ENCODE data around the gene OXSR1. TPM values are rescaled to one million over a fixed set of nuclear protein-coding genes. Genes with fewer than 3 reads are reported as not detected.

Gene OXSR1
- total RNA-seq, 1 experiment from 2014 or later = 28.9 TPM

DNA sequence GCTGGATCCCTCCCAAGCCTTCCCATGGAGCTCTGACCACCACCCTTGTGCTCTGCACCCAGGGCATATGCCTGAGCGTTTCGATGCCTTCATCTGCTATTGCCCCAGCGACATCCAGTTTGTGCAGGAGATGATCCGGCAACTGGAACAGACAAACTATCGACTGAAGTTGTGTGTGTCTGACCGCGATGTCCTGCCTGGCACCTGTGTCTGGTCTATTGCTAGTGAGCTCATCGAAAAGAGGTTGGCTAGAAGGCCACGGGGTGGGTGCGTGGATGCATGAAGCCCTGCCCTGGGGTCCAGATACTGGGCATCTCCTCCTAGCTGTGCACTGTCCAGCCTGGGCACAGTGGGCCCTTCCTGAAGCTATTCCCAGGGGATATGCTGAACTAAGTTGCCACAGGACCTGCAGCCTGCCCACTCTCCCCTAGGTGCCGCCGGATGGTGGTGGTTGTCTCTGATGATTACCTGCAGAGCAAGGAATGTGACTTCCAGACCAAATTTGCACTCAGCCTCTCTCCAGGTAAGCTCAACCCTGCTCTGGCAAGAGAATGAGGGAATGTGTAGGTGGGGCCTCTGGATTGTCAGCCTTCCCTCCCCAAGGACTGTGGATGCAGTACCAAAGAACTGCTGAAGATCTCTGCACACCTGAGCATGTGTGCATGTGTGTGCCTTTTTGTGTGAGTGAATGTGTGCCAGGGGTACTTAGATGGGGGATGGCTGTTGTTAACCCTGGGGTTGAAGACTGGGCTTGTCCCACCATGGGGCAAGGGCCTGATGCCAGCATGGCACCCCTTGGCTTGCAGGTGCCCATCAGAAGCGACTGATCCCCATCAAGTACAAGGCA, 24.8 kb upstream of the OXSR1 start:
- DNase-seq (ENCODE audit: low spot score) = no peak

DNA sequence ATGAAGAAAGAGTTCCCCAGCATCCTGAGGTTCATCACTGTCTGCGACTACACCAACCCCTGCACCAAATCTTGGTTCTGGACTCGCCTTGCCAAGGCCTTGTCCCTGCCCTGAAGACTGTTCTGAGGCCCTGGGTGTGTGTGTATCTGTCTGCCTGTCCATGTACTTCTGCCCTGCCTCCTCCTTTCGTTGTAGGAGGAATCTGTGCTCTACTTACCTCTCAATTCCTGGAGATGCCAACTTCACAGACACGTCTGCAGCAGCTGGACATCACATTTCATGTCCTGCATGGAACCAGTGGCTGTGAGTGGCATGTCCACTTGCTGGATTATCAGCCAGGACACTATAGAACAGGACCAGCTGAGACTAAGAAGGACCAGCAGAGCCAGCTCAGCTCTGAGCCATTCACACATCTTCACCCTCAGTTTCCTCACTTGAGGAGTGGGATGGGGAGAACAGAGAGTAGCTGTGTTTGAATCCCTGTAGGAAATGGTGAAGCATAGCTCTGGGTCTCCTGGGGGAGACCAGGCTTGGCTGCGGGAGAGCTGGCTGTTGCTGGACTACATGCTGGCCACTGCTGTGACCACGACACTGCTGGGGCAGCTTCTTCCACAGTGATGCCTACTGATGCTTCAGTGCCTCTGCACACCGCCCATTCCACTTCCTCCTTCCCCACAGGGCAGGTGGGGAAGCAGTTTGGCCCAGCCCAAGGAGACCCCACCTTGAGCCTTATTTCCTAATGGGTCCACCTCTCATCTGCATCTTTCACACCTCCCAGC, 24.0 kb upstream of the OXSR1 start:
- no peak for DNase-seq (ENCODE audit: low spot score)
- in situ Hi-C loops (cut with HindIII; ENCODE audit: low sequenced_read_pairs) = no loop called here

More for the DNA sequence above, 24.8 kb upstream of the OXSR1 start:
- in situ Hi-C loops (cut with HindIII; ENCODE audit: low sequenced_read_pairs) = no loop called here

DNA sequence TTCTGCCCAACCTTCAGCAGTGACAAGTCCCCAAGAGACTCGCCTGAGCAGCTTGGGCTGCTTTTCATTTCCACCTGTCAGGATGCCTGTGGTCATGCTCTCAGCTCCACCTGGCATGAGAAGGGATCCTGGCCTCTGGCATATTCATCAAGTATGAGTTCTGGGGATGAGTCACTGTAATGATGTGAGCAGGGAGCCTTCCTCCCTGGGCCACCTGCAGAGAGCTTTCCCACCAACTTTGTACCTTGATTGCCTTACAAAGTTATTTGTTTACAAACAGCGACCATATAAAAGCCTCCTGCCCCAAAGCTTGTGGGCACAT, 23.4 kb upstream of the OXSR1 start:
- in situ Hi-C loops (cut with HindIII; ENCODE audit: low sequenced_read_pairs) = no loop called here
- no peak for DNase-seq (ENCODE audit: low spot score)

DNA sequence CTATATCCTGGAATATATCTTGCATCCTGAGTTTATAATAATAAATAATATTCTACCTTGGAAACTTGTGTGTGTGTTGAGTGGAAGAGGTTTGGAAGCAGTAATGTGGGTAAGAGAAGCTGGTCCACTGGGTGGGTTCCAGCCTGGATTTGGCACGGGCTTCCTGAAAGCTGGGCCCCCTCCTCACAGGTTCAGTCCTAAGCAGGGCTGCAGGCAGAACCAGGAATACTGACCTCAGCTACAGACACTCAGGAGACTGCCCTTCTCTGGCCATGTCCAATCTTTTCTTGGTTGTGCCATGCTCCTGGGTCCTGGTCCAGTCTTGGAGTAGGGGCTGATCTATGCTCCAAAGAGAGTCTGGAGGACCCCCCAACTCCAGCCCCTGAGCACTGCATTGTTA, 22.4 kb upstream of the OXSR1 start:
- in situ Hi-C loops (cut with HindIII; ENCODE audit: low sequenced_read_pairs) = no loop called here
- no peak for DNase-seq (ENCODE audit: low spot score)

DNA sequence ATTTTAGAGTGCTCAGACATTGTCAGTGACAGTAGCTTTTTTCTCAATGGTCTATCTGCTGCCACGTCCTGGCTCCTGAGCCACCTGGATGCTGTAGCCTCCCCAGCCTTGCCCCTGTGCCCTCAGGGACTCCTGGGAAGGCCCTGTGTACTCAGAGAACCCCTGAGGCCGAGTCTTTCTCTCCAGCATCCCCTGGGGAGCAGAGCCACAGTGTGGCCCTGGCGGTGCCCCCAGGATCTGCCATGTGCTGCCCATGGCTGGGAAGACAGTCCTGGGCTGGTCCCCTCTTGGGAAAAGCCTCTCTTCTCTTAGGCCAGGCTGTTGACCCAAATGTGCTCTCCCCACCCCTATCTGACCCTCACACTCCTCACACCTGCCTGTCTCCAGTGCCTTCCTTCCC, 21.8 kb upstream of the OXSR1 start:
- DNase-seq (ENCODE audit: low spot score) = no peak
- in situ Hi-C loops (cut with HindIII; ENCODE audit: low sequenced_read_pairs) = no loop called here

DNA sequence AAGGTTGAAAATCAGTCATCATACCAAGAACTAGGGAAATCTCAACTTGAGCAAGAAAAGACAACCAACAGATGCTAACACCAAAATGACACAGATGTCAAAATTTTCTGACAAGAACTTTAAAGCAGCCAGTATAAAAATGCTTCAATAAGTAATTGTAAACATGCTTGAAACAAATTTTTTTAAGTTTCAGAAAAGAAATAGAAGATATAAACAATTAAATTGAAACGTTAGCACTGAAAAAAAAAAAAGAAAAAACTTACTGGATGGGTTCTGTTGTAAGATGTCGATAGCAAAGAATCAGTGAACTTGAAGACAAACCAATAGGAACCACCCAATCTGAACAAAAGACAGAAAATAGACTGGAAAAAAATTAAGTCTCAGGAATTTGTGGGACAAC, 18.8 kb upstream of the OXSR1 start:
- DNase-seq (ENCODE audit: low spot score) = no peak
- in situ Hi-C loops (cut with HindIII; ENCODE audit: low sequenced_read_pairs) = no loop called here

DNA sequence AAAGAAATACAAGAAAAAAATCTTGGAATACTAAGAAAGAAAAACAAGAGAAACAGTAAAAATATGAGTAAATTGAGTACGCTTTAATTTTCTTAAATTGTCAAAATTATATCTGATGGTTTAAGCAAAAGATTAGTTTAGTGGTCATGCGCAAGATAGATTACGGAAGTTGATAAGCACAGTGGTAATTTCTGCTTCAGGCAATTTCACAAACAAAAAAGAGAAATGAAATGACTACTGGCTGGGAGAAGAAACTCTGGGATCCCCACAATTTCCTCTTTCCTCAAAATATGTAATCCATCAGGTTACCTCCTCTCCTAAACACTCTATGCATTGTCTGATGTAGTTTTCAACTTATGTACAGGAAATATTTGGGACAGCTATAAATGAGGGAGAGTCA, 17.9 kb upstream of the OXSR1 start:
- in situ Hi-C loops (cut with HindIII; ENCODE audit: low sequenced_read_pairs) = no loop called here
- DNase-seq (ENCODE audit: low spot score) = no peak

DNA sequence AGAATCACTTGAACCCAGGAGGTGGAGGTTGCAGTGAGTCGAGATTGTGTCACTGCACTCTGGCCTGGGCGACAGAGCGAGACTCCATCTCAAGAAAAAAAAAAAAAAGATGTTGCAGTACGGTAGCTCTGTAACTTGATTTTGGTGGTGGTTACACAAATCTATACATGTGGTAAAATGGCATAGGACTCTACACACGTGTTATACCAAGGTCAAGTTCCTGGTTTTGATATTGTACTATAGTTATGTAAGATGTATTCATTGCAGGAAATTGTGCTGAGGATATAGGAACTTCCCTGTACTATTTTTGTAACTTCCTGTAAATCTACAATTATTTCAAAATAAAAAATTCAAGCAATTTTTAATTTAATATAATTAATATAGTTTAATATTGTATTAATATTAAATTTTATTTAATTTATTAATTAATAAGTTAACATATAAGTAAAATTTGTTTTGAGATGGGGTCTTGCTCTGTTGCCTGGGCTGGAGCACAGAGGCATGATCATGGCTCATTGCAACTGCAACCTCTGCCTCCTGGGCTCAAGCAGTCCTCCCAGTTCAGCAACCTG, 16.9 kb upstream of the OXSR1 start:
- in situ Hi-C loops (cut with HindIII; ENCODE audit: low sequenced_read_pairs) = no loop called here
- no peak for DNase-seq (ENCODE audit: low spot score)

DNA sequence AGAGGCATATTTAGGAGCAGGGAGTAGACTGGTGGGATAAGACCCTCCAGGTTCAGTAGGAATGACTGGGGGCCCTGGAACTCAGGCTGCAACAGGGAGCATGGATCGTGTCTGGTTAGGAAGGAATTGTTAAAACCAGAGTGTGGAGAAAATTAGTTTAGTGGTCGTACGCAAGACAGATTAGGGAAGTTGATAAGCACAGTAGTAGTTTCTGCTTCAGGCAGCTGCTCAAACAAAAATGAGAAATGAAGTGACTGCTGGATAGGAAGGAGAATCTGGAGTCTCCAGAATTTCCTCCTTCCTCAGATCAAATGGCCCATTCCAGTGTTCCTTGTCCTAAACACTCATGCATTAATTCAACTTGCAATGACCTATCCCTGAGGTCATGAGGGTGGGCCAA, 15.6 kb upstream of the OXSR1 start:
- no peak for DNase-seq (ENCODE audit: low spot score)
- in situ Hi-C loops (cut with HindIII; ENCODE audit: low sequenced_read_pairs) = no loop called here

DNA sequence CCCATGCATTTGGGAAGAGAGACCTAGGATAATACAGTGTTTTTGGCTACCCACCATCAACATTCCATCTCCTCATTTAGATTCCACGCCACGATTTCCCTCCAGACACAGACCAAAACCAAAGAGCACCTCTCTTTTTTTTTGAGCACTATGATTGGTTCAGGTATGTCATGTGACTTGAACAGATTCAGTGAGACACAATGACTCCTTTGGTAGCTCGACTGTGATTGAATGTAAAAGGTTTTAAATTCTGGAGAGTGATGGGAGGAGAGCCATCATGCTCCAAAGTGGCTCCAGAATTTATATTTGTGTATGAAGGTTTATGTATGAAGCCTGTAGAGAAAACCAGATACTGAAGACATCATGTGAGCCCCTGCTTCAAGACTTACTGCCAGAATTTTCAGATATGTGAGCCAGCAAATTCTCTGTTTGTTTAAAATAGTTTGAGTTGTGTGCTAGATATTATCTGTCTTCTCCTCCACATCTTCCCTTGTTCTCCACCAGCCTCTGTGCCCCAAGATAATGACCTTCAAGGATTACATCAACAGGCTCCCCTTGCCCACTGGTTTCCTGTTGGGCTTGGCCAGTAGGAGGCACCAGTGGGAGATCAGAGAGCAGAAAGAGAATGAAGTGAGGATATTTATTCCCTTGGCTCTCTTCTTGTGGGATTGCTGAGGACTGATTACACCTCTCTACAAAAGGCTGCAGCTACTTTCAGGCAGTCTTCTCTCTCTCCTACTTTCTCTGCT, 14.4 kb upstream of the OXSR1 start:
- no peak for DNase-seq (ENCODE audit: low spot score)

GRCh38 chr3:38151667-38152265, 13.6 kb upstream of the OXSR1 start:
- in situ Hi-C loops (cut with HindIII; ENCODE audit: low sequenced_read_pairs) = no loop called here
- DNase-seq (ENCODE audit: low spot score) = no peak

More for the DNA sequence above, 14.4 kb upstream of the OXSR1 start:
- in situ Hi-C loops (cut with HindIII; ENCODE audit: low sequenced_read_pairs) = no loop called here

DNA sequence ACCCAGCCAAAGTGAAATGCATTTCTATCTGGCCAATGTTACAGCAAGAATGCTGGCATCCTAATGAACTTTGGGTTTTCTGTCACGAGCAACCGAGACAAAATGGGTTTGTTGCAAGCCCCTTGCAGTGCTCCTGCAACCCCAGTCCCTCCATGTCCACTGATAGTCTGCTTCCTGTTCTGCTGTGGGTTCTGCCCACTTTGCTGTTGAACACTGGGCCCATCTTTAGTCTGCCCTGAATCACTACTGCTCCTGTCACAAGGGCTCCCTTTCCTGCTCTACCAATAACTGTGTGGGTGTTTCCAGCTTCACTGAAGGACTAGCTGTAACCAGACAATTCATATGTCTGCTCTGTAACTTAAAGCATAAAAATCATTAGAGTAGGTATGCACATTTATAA, 12.7 kb upstream of the OXSR1 start:
- no peak for DNase-seq (ENCODE audit: low spot score)
- in situ Hi-C loops (cut with HindIII; ENCODE audit: low sequenced_read_pairs) = no loop called here

GRCh38 chr3:38153221-38153620, 12.1 kb upstream of the OXSR1 start:
- no peak for DNase-seq (ENCODE audit: low spot score)
- in situ Hi-C loops (cut with HindIII; ENCODE audit: low sequenced_read_pairs) = no loop called here

DNA sequence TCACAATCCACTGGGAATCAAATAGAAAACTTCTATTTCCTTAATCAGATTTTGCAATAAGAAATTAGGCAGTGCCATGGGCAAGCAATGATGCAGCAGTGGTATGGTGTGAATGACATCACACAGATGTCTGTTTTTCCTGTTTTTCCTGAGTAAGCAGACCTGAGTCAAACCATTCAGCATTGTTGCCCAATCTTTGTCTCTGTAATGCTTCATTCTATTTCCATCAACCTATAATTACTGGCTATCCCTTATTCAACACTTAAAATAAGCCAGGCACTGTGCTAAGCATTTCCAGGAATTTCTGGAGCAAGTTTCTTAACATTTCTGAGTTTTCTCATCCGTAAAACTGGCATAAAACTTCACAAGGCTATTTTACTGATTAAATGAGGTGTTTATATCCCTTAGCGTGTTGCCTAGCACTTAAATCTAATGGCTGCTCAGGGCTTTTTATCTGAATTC, 11.3 kb upstream of the OXSR1 start:
- in situ Hi-C loops (cut with HindIII; ENCODE audit: low sequenced_read_pairs) = no loop called here
- no peak for DNase-seq (ENCODE audit: low spot score)

DNA sequence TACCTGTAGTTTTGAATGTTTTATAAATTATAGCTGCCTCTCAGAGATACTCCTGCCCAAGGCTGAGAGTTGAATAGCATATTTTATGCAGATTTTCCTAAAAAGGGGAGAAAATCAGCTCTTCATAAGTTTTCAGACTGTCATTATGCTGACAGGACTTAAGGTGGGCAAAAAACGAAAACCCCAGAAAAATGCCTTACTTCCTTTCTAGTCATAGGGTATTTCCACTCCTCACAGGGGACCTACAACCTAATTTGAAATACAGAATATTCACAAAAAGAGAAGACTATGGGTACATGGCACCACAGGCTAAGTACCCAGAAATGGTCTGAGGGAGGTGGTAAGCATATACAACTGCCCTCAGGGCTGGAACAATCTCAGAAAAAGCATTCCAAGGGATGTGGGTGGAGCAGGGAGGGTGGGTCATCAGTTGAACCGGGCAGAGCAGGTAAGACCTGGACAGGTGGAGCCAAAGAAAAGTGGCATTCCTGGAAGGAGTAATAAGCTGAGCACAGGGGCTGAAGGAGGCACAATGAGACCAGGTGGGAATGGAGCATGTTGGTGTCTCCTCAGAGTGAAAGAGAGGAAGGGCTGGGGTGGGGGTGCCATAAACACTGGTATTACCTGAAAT, 10.6 kb upstream of the OXSR1 start:
- no peak for DNase-seq (ENCODE audit: low spot score)
- in situ Hi-C loops (cut with HindIII; ENCODE audit: low sequenced_read_pairs) = no loop called here

DNA sequence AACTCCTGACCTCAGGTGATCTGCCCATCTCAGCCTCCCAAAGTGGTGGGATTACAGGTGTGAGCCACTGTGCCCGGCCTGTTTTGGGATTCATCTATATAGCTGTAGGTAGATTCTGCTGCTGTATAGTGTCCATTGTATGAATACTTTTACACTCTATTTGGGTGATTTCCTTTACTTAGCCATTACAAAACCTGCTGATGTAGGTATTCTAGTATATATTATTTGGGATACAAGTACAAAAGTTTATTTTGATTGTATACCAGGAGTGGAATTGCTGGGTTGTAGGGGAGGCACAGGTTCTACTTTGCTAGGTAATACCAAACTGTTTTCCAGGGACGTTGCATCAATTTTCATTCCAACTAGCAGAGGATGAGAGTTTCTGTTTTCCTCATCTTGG, 9.5 kb upstream of the OXSR1 start:
- no peak for DNase-seq (ENCODE audit: low spot score)
- in situ Hi-C loops (cut with HindIII; ENCODE audit: low sequenced_read_pairs) = no loop called here

DNA sequence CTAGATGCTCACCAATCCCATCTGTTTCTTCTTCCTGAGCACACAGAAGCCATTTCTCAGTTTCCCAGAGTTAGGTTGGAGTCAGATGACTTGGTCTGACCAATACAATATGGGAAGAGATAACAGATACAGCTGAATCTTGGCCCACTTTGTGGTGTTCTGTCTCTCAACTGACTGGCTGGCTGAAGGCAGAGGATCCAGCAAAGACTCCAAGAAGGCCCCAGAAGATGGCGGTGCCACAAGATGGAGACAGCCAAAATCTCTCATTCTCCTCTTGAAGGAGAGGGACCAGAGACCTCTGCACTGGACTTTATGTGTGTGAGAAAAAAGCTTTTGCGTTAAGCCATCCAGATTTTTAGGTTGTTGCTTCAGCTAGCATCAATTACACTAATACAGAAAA, 8.2 kb upstream of the OXSR1 start:
- in situ Hi-C loops (cut with HindIII; ENCODE audit: low sequenced_read_pairs) = no loop called here
- DNase-seq (ENCODE audit: low spot score) = no peak

- in situ Hi-C loops (cut with HindIII; ENCODE audit: low sequenced_read_pairs) = no loop called here
Measured at GRCh38 chr3:38157595-38157994, 7.7 kb upstream of the OXSR1 start.

DNA sequence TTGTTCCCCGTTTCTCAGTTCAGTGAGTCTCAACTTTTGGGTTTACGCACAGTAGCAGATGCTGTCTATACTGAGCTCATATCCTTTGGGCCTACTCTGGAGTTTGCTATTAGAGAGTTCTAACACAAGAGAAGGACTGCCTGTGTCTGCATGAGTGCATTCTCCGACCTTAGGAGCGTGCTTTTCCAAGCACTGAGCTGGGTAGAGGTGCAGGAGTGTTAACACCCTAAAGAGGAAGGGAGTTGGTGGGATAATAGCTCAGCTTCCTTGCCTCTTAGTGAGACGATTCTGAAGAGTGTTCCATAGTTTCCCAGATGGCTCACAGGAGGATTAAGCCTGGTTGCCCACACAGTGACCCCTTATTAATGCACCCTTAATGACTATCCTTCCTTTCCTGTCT, 6.9 kb upstream of the OXSR1 start:
- in situ Hi-C loops (cut with HindIII; ENCODE audit: low sequenced_read_pairs) = no loop called here
- DNase-seq (ENCODE audit: low spot score) = no peak

More at GRCh38 chr3:38157595-38157994, 7.7 kb upstream of the OXSR1 start:
- peak; percentile 47 for DNase-seq (ENCODE audit: low spot score)
